Measurements from ENCODE around the gene CALCOCO1. TPM values are rescaled to one million over a fixed set of nuclear protein-coding genes. Genes with fewer than 3 reads are reported as not detected.

CALCOCO1 gene
- total and polyA plus RNA-seq, 2 of the 8 experiments (the other 6 are each of a cell fraction or from before 2014, with no cell fraction given), result 20.3 to 39.3 TPM

GRCh38 chr12:53713516-53713915 lies 13.7 kb downstream of the CALCOCO1 start (continued):
- TF ChIP-seq TAF7 (optimal IDR thresholded peaks at IDR 0.05; ENCODE audit: borderline replicate concordance, low read depth, low read length) (no peak), BRCA1 (IDR thresholded peaks at IDR 0.05; ENCODE audit: low read depth, low read length) (no peak), RAD21 (IDR thresholded peaks at IDR 0.05 in 1 of 2, conservative IDR thresholded peaks at IDR 0.05 in 1 of 2; ENCODE audit: low read depth in 2 of 2, low read length in 2 of 2) (no peak)
